Testis (tissue), 2 donors: ENCODE data around the gene TMEM74B.

Experiments
- POLR2A ChIP-seq: fragments of 450-650 bp; IDR thresholded peaks from one replicate; pipeline ENCODE4 v1.6.1; 2017; ENCODE audit warnings: antibody characterized with exemption, mild to moderate bottlenecking, moderate library complexity
- TF ChIP-seq, protein P1 (sequence below), 3 experiments: fragments of 450-650 bp in 2 of 3; fragments of 200-600 bp in 1 of 3; sonication (generic) in 1 of 3; IDR thresholded peaks; one replicate each; pipeline ENCODE4 v1.5.1; 2016 to 2019; ENCODE audit warnings: antibody characterized with exemption in 3 of 3, mild to moderate bottlenecking in 2 of 3, moderate library complexity in 1 of 3

DNA sequence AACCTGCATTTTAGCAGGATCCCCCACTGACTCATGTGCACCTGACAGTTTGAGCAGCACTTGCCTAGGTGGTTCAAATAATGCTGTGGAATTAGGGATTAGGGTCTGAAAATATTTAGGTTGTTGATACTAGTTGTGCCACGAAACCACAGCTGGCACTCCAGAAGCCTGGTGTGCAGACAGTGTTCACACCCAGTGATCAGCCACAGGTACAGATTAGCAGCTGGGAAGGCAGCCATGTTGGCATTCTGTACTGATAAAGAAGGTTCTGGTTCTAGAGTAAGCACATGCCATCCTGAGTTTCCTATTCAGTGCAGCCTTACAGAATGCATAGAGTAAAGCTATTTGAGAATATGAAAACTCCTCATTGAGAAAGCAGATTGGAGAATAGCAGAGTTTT is 30.1 kb downstream of the TMEM74B start:
- TF ChIP-seq POLR2A: no peak
- TF ChIP-seq, protein P1, sequence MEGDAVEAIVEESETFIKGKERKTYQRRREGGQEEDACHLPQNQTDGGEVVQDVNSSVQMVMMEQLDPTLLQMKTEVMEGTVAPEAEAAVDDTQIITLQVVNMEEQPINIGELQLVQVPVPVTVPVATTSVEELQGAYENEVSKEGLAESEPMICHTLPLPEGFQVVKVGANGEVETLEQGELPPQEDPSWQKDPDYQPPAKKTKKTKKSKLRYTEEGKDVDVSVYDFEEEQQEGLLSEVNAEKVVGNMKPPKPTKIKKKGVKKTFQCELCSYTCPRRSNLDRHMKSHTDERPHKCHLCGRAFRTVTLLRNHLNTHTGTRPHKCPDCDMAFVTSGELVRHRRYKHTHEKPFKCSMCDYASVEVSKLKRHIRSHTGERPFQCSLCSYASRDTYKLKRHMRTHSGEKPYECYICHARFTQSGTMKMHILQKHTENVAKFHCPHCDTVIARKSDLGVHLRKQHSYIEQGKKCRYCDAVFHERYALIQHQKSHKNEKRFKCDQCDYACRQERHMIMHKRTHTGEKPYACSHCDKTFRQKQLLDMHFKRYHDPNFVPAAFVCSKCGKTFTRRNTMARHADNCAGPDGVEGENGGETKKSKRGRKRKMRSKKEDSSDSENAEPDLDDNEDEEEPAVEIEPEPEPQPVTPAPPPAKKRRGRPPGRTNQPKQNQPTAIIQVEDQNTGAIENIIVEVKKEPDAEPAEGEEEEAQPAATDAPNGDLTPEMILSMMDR (IDR thresholded peaks at IDR 0.05): no peak
